Neuron (in vitro differentiated cells): ENCODE results near the gene AIF1.

ENCODE experiments used
- H2AFZ ChIP-seq: one replicate; pipeline ENCODE4 v1.6.1; 2013; ENCODE audit warnings: low read depth, mild to moderate bottlenecking, inconsistent platforms, low read length, moderate library complexity
- H3K27me3 ChIP-seq: one replicate; pipeline ENCODE4 v1.6.1; 2013; ENCODE audit warnings: low read length; ENCODE audit not compliant: insufficient read depth
- H3K36me3 ChIP-seq: one replicate; pipeline ENCODE4 v1.6.1; 2013; ENCODE audit warnings: low read length; ENCODE audit not compliant: insufficient read depth
- H3K4me1 ChIP-seq: one replicate; pipeline ENCODE4 v1.6.1; 2013; ENCODE audit warnings: low read length; ENCODE audit not compliant: insufficient read depth
- H3K4me3 ChIP-seq: 2 replicates; pipeline ENCODE4 v1.5.1; 2013; ENCODE audit warnings: mild to moderate bottlenecking, low read length, moderate library complexity
- H3K9me3 ChIP-seq: one replicate; pipeline ENCODE4 v1.6.1; 2013; ENCODE audit warnings: low read length

The AIF1 gene

GRCh38 chr6:31619805-31620585 is 5.0 kb downstream of the AIF1 start:
- H3K36me3 ChIP-seq, result peaks cover 28% of the 10 kb centered on the region
- H3K4me1 ChIP-seq, result peaks cover 18% of the 10 kb centered on the region
- H3K4me3 ChIP-seq, result peak overlapping the region; percentile 84
- no peak overlapping the region for H2AFZ ChIP-seq
- no peaks in the 10 kb centered on the region for H3K27me3 ChIP-seq
- H3K9me3 ChIP-seq, result no peaks in the 10 kb centered on the region

GRCh38 chr6:31620586-31621319 is 5.7 kb downstream of the AIF1 start, which contains the start of gene PRRC2A:
Gene PRRC2A (plus strand): TSS chr6:31620715. CDS start chr6:31622790, 2,075 bp downstream.
- Histone ChIP-seq H3K4me3 (peak within 1 kb of the TSS; percentile 87), H3K36me3 (peaks cover 36% of the 10 kb centered on the region), H2AFZ (no peak within 1 kb of the TSS), H3K27me3 (no peaks in the 10 kb centered on the region), H3K4me1 (peaks cover 18% of the 10 kb centered on the region), H3K9me3 (no peaks in the 10 kb centered on the region)

GRCh38 chr6:31621320-31621939 is 6.4 kb downstream of the AIF1 start:
- peaks cover 18% of the 10 kb centered on the region for H3K4me1 ChIP-seq
- peaks cover 42% of the 10 kb centered on the region for H3K36me3 ChIP-seq
- no peak overlapping the region for H2AFZ ChIP-seq
- H3K27me3 ChIP-seq, result no peaks in the 10 kb centered on the region
- peak overlapping the region; percentile 87 for H3K4me3 ChIP-seq
- no peaks in the 10 kb centered on the region for H3K9me3 ChIP-seq

GRCh38 chr6:31621991-31622390 is 7.0 kb downstream of the AIF1 start:
- H3K9me3 ChIP-seq, result no peaks in the 10 kb centered on the region
- peaks cover 48% of the 10 kb centered on the region for H3K36me3 ChIP-seq
- H3K27me3 ChIP-seq, result no peaks in the 10 kb centered on the region

GRCh38 chr6:31622684-31623091 is 7.7 kb downstream of the AIF1 start:
- peaks cover 55% of the 10 kb centered on the region for H3K36me3 ChIP-seq
- peaks cover 18% of the 10 kb centered on the region for H3K4me1 ChIP-seq
- no peaks in the 10 kb centered on the region for H3K27me3 ChIP-seq
- peak overlapping the region; percentile 87 for H3K4me3 ChIP-seq
- H2AFZ ChIP-seq, result no peak overlapping the region
- no peaks in the 10 kb centered on the region for H3K9me3 ChIP-seq

More at GRCh38 chr6:31621991-31622390, 7.0 kb downstream of the AIF1 start:
- Histone ChIP-seq H2AFZ (no peak overlapping the region), H3K4me1 (peaks cover 18% of the 10 kb centered on the region), H3K4me3 (peak overlapping the region; percentile 87)

- Histone ChIP-seq H2AFZ (no peak overlapping the region), H3K36me3 (peaks cover 68% of the 10 kb centered on the region), H3K4me1 (peaks cover 18% of the 10 kb centered on the region), H3K4me3 (no peak overlapping the region), H3K27me3 (no peaks in the 10 kb centered on the region), H3K9me3 (no peaks in the 10 kb centered on the region)
Measured at GRCh38 chr6:31624070-31624469, 9.0 kb downstream of the AIF1 start.

- H3K4me3 ChIP-seq, result no peak overlapping the region
- peaks cover 10% of the 10 kb centered on the region for H3K4me1 ChIP-seq
- peaks cover 95% of the 10 kb centered on the region for H3K36me3 ChIP-seq
Measured at GRCh38 chr6:31626952-31627351, 11.9 kb downstream of the AIF1 start.

GRCh38 chr6:31627690-31628287 is 12.8 kb downstream of the AIF1 start:
- Histone ChIP-seq H3K9me3 (no peaks in the 10 kb centered on the region), H3K4me3 (no peak overlapping the region), H2AFZ (no peak overlapping the region), H3K36me3 (peaks cover 96% of the 10 kb centered on the region), H3K4me1 (peaks cover 3% of the 10 kb centered on the region), H3K27me3 (no peaks in the 10 kb centered on the region)

More at GRCh38 chr6:31626952-31627351, 11.9 kb downstream of the AIF1 start:
- Histone ChIP-seq H3K27me3 (no peaks in the 10 kb centered on the region), H3K9me3 (no peaks in the 10 kb centered on the region), H2AFZ (no peak overlapping the region)

GRCh38 chr6:31629014-31629413 is 14.0 kb downstream of the AIF1 start:
- H3K36me3 ChIP-seq, result peaks cover 97% of the 10 kb centered on the region
- H2AFZ ChIP-seq, result no peak overlapping the region
- no peak overlapping the region for H3K4me3 ChIP-seq
- H3K27me3 ChIP-seq, result no peaks in the 10 kb centered on the region
- no peaks in the 10 kb centered on the region for H3K9me3 ChIP-seq
- H3K4me1 ChIP-seq, result no peaks in the 10 kb centered on the region

GRCh38 chr6:31630177-31630934 is 15.3 kb downstream of the AIF1 start:
- Histone ChIP-seq H2AFZ (no peak overlapping the region), H3K27me3 (no peaks in the 10 kb centered on the region), H3K4me1 (no peaks in the 10 kb centered on the region), H3K4me3 (no peak overlapping the region), H3K36me3 (peaks cover 98% of the 10 kb centered on the region), H3K9me3 (no peaks in the 10 kb centered on the region)

GRCh38 chr6:31631209-31631608 is 16.2 kb downstream of the AIF1 start:
- H3K4me3 ChIP-seq, result no peak overlapping the region
- H3K9me3 ChIP-seq, result no peaks in the 10 kb centered on the region
- H3K4me1 ChIP-seq, result no peaks in the 10 kb centered on the region
- peaks cover 98% of the 10 kb centered on the region for H3K36me3 ChIP-seq
- H3K27me3 ChIP-seq, result no peaks in the 10 kb centered on the region
- H2AFZ ChIP-seq, result no peak overlapping the region

GRCh38 chr6:31631681-31632278 is 16.7 kb downstream of the AIF1 start:
- Histone ChIP-seq H3K9me3 (no peaks in the 10 kb centered on the region), H2AFZ (no peak overlapping the region), H3K27me3 (no peaks in the 10 kb centered on the region), H3K36me3 (peaks cover 98% of the 10 kb centered on the region), H3K4me3 (no peak overlapping the region), H3K4me1 (no peaks in the 10 kb centered on the region)
